Fibroblast of skin of left quadriceps (primary cell): ENCODE data around the gene MRPL12.

Source experiments
- DNase-seq, 2 experiments: peaks; one replicate each; pipeline ENCODE4 v3.0.0-alpha.2; 2013; ENCODE audit warnings: low read depth in 2 of 2

The MRPL12 gene

DNA sequence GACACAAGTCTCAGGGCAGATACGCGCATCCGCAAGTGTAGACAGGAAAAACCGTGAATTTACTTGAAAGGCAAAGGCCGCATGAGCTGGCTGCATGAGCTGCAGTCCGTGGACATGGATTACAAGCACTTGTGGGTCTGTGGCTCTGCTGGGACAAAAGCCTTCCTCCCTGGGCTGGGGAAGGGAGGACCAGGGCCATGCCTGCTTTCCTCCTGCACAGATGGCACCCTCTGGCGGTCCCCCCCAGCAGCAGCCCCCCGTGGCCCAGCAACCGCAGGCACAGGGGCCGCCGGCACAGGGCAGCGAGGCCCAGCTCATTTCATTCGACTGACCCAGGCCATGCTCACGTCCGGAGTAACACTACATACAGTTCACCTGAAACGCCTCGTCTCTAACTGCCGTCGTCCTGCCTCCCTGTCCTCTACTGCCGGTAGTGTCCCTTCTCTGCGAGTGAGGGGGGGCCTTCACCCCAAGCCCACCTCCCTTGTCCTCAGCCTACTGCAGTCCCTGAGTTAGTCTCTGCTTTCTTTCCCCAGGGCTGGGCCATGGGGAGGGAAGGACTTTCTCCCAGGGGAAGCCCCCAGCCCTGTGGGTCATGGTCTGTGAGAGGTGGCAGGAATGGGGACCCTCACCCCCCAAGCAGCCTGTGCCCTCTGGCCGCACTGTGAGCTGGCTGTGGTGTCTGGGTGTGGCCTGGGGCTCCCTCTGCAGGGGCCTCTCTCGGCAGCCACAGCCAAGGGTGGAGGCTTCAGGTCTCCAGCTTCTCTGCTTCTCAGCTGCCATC lies 1.7 kb upstream of the MRPL12 start:
- no peak for DNase-seq

- DNase-seq: no peak
These were observed 834 bp downstream of the MRPL12 start for GRCh38 chr17:81703747-81704654.

DNA sequence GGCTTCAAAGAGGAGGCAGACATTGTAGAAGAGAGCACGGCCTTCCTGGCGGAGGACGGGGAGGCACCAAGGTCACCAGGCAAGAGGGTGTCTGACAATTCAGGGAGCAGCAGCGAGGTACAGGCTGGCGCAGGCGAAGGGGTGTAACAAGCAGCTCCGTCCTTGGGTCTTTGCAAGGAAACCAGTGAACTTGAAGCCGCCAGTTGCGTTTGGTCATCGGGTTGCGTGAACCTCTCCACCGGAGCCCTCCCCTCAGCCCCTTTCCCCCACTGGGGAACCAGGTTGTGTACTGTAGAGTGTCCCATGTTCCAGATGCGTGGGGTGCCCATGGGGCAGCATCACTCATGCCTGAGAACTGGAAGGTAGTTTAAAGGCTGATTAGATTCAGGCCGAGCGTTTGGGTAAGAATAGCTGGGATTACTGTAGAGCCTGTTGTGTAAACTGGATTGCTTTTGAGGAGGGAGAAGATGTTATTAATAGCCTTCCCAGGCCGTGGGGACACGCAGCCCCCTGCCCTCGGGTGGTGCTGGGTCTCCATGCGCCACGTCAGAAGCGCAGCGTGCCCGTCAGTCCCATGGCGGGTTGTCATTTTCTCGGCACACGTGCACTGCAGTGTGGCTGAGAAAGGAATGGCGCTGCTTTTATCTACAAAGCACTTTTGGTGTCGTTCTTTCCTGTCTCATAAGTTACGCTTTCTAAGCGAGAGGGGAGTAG lies 2.5 kb downstream of the MRPL12 start:
- no peak for DNase-seq

- no peak for DNase-seq
These were observed 3.1 kb downstream of the MRPL12 start for GRCh38 chr17:81706232-81706611.

DNA sequence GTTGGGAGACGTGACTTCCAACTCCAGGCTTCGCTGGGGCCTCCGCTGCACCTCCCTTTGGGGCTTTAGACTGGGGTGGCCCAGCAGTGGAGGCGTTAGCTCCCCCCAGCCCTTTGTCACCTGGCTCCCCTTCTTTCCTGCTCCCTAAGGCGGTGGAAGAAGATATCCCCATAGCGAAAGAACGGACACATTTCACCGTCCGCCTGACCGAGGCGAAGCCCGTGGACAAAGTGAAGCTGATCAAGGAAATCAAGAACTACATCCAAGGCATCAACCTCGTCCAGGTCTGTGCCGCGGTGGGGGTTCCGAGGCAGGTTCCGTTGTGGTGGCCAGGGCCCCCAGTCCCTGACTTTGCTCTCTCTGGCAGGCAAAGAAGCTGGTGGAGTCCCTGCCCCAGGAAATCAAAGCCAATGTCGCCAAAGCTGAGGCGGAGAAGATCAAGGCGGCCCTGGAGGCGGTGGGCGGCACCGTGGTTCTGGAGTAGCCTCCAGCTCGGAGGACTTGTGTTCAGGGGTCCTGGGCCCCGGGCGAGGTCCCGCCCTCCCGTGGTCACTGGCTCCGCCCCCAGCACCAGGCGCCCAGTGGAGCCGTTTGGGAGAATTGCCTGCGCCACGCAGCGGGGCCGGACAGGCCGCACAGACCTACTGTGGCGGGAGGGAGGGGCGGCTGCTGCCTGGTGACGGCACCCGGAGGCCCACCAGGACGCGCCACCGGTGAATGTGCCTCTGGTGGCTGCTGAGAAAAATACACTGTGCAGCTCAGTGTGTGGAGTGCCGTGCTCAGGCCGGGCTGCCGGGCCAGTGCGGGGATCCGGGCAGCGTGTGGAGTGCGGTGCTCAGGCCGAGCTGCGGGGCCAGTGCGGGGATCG lies 3.8 kb downstream of the MRPL12 start:
- DNase-seq: no peak

DNA sequence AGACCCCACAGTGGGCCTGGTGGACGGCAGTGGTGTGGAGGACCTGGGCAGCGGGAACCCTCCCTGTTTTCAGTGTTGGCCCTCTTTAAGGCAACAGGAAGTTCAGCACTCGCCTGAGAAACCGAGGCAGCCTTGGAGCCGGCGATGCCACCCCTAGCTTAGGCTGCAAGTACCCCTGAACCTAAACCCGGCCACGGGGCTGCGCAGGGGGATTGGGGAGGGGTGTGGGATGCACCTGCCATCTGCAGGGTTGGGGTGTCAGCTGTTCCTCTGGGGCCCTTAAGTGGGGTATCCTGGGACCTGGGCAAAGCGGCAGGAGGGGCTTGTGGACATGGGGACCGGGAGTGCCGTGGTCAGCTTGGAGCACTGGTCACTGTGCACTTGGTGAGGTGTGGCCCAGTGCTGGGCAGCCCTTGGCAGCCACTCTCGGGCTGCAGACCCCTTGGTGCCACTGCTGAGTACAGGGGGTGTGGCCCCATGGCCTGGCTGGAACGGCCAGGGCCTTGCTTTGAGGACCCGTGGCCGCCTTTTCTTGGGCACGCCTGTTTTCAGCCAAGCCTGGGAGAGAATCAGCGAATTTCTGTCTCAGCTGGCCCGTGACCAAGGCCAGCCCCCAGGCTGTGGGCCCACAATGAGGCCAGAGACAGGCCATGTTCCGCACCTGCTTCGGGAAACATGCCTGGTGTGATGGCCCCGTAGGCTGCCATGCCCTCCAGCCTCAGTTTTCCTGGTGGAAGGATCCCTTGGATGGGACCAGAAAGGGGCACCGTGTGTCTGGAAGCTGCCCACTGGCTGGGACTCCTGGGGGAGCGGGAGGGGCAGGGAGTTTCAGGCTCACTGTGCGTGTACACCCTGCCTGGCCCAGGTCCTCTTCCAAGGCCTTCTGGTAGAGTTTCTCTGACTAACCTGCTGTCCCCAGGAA lies 4.8 kb downstream of the MRPL12 start:
- no peak for DNase-seq

DNA sequence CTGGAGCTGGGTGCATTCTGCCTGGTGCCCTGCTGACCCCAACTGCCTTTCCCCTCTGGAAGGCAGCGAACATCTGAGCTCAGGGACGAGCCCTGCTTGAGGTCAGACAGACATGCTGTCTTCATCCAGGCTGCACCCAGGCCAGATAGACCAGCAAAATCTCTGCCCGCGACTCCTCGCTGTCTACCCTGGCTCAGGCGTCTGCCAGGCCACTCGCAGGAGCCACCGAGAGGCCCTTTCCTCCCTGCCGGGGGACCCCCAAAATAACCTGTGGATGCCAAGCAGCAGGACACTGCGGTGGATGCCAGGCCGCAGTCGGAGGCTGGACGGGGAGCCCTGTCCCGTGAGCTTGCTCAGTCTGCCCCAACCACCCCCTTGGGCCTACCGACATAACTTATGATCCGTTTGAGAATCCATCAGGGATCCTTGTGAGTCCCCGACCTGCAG lies 5.6 kb downstream of the MRPL12 start:
- no peak for DNase-seq

GRCh38 chr17:81710514-81711308 lies 7.5 kb downstream of the MRPL12 start:
- no peak for DNase-seq

DNA sequence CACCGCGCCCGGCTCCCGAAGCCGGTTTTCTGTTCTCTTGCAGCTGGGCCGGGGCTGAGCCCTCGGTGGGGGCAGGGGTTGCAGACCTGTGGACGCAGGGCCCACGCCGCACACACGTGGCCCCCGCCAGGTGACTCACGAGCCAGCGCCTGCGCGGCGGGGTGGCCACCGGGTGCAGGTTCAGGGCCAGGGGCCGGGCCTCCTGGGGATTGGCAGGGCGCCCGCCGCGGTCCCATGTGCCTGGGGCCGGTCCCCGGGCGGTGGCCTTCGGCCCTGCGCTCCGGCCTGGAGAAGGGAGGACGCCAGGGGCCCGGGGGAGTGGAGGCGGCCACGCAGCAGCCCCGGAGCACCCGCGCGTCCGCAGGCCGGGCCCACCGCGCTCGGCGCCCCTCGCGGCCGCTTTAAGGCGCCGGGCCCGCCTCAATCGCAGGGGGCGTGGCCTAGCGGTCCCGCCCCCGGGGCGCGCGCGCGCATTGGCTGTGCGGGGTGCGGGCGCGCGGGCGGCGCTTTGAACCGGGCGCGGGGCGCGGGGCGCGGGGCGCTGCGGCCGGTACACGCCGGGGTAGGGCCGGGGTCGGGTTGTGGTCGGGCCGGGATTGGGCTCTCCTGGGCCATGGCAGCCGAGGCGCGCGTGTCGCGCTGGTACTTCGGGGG lies 8.8 kb downstream of the MRPL12 start, which contains the start of gene SLC25A10:
Gene SLC25A10 (plus strand): TSS at position 471 of the 654 bp plus-strand sequence. CDS start 143 bp downstream, at position 614.
- peak; percentile 42 to 43 for DNase-seq

DNA sequence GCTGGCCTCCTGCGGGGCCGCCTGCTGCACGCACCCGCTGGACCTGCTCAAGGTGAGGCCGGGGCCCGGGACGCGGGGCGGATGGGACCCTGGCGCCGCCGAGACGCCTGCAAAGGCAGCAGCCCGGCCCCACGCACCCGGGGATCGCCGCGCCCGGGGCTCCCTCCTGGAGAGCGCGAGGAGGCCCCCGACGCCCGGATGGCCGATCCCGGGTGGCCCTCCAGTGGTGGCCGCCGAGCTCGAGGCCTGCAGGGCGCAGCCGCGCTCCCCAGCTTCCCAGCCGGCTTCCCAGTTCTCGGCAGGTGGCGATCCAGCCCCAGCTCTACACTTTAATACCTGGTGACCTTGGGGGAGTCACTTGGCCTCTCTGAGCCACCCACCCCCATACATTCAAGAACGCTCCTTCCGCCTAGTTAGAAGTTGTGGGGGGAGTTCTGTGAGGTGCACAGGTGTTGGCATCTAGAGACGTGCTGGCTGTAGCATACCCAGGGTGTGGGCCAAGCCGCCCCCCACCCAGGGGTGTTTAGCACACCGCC lies 9.4 kb downstream of the MRPL12 start:
- DNase-seq: no peak

- DNase-seq: no peak
These were observed 9.9 kb downstream of the MRPL12 start for GRCh38 chr17:81713004-81713555.

GRCh38 chr17:81713556-81714411 lies 10.6 kb downstream of the MRPL12 start:
- no peak for DNase-seq

DNA sequence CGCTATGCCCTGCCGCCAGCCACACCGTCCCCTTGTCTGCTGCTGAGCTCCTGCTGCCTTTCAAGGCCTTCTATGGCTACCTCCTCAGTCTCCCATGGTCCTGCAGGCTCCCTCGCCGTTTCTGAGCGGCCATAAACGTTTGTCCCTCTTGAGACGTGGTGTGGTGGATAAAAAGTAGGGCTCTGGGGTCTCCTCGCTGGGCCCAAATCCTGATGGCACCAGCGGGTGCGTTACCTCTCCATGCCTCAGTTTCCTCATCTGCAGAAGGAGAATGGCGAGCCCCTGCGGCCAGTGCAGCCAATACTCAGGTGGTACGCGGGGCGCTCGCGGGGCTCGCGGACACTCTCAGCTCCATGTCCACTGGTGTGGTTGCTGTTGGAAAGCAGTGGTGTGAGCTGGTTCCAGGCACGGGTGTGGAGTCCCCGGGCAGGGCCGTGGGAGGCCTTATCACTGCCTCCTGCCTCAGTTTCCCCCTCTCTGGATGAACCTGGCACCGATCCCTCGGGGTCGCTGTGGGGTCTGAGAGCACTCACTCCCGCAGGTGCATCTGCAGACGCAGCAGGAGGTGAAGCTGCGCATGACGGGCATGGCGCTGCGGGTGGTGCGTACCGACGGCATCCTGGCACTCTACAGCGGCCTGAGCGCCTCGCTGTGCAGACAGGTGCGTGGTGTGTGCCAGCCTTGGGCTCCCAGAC lies 11.4 kb downstream of the MRPL12 start:
- no peak for DNase-seq

DNA sequence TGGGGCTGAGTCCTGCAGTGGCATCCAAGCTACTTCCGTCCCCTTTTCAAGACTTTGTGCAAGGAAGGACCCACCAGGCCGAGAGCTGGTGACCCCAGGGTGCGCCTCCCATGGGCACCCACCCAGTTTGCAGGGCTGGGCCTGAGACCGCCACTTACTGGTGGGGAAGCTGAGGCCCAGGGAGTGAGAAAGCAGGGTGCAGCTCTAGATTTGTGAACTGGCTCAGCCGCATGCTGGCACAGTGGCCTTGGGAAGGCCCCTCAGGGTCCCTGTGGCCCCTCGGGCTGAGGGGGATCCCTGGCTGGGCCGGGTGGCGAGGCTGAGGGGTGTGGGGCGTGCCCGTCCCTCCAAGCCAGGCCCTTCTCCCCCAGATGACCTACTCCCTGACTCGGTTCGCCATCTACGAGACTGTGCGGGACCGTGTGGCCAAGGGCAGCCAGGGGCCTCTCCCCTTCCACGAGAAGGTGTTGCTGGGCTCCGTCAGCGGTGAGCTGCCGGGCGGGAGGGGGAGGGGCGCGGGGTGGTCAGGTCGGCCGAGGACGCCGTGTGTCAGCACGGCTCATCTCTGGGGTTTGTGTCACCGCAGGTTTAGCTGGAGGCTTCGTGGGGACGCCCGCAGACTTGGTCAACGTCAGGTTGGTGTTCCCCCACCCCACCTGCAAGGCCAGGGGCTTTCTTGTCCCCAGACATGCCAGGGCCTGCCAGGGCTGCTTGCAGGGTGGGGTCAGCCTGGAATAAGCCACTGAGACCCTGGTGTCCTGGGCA lies 12.1 kb downstream of the MRPL12 start:
- no peak for DNase-seq

DNA sequence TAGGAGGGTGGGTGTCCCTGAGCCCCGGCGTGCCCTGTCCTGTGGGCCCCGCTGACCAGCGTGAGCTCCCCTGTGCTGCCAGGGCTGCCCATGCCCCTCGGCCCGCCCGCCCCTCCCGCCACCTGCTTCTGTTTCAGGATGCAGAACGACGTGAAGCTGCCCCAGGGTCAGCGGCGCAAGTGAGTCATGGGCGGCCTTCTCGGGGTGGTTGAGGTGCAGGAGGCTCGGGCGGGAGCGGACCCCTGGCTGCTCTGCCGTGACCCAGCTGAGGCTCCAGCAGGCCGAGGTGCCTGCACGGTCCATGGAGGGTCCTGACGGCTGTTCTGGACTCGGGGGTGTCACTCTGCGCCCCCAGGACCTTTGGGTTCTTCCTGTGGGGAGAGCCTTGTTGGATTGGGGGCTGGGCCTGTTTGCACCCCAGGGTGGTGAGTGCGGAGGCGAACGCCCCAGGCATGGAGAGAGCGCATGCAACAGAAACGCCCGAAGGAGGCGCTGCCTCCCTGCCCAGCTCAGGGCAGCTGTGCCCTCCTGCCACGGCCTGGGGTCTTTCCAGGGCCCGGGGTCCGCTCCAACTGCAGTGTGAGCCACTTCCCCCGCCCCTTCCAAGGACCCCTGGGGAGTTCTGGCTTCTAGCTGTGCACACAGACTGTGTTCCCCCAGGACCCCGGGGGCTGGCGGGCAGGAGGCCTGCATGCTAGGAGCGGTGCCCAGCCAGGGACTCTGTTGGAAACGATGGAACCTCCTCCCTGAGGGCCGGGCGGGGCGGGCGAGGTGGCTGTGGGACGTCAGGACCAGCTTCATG lies 12.9 kb downstream of the MRPL12 start:
- DNase-seq: no peak
